Measurements from ENCODE around the gene HJURP. TPM values are rescaled to one million over a fixed set of nuclear protein-coding genes. Genes with fewer than 3 reads are reported as not detected.

Gene HJURP
- total and polyA plus RNA-seq, 9 of the 15 experiments (the other 6 are each of a cell fraction or from before 2014, with no cell fraction given) = 13.8 to 102 (median 28.3) TPM

DNA sequence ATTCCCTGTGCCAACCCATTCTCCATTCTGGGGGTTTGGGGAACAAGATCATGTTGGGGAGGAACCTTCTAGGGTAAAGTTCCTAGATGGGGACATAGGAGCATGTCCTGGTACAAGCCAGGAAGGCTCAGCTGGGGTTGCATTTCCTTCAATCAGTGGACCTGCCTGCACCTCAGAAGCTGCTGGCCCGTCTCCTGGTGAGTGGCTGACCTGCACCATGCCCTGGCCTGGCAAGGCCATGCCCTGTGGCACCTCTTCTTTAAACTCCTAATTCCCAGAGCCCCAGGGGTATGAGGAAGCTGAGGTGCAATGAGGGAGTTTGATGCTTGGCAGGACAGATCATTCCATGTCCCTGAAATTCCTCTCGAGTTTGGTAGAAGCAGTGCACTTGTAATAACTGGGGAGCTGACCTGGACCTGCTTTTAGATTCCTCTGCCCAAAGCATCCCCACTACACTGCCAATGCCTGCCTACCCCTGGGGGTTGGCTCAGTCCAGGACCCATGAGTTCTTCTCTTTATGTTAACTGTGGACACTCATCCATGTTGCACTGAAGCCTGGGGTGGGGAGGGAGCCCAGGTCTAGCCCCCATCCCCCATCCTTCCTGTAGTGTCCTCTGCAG, 50.9 kb downstream of the HJURP start:
- FAIRE-seq (no peak), DNase-seq (ENCODE audit: extremely low read depth in 1 of 4, low spot score in 3 of 4) (no peak)

GRCh38 chr2:233802132-233802815, 52.1 kb downstream of the HJURP start:
- no TSS peak for BruUV-seq (replicated peaks)
- no peak overlapping the region for H3K4me2 ChIP-seq (ENCODE audit: insufficient read depth, low read length)
- in situ Hi-C loops (cut with MboI) (no loop called here), intact Hi-C loops (cut with micrococcal nuclease) (no loop called here)
- no peaks in the 10 kb centered on the region for H3K79me2 ChIP-seq (ENCODE audit: control insufficient read depth, insufficient read depth, low read length)
- H4K20me1 ChIP-seq (replicated peaks; ENCODE audit: control insufficient read depth, insufficient read depth, low read length) = no peaks in the 10 kb centered on the region
- no peak overlapping the region for H2AFZ ChIP-seq (ENCODE audit: low read depth, low read length)
- no peak overlapping the region for H3K4me3 ChIP-seq
- H3K27ac ChIP-seq (ENCODE audit: extremely low read depth, low read depth, low read length) = no peak overlapping the region
- FAIRE-seq (no peak), DNase-seq (ENCODE audit: extremely low read depth in 1 of 4, low spot score in 3 of 4) (no peak), ATAC-seq (no peak)
- CTCF ChIA-PET (ENCODE audit: low intra/inter-chr PET ratio) = no interaction called here
- no peaks in the 10 kb centered on the region; a peak in 1 of 5 replicates for H3K4me1 ChIP-seq (replicated peaks in 1 of 2; ENCODE audit: control insufficient read depth in 2 of 2, insufficient read depth in 2 of 2, low read length in 2 of 2)
- no peak overlapping the region for H3K9ac ChIP-seq (ENCODE audit: insufficient read depth in 1 of 2, low read depth in 2 of 2, low read length in 2 of 2)
- H3K36me3 ChIP-seq (ENCODE audit: control insufficient read depth, insufficient read depth, low read length) = no peaks in the 10 kb centered on the region
- H3K9me3 ChIP-seq (replicated peaks; ENCODE audit: control insufficient read depth, insufficient read depth, low read depth, low read length) = no peaks in the 10 kb centered on the region
- POLR2A ChIA-PET = interaction anchor here (0.6 kb wide), 1 partner anchor 42 kb away, joined by 4 read pairs; the partner anchor contains the start of gene UGT1A1
- H3K27me3 ChIP-seq (ENCODE audit: control insufficient read depth in 2 of 2, insufficient read depth in 2 of 2, low read length in 2 of 2) = peaks cover 0 to 7% of the 10 kb centered on the region in 2 experiments; a peak in 1 of 5 replicates
- 0% methylated on average over 2 of the region's 3 CpGs for WGBS (ENCODE audit: insufficient coverage, low coverage, missing lambda C conversion rate)
- H3K9me1 ChIP-seq (ENCODE audit: control insufficient read depth, insufficient read depth, low read length) = no peaks in the 10 kb centered on the region
- TF ChIP-seq TARDBP (IDR thresholded peaks at IDR 0.05) = no peak
- no peak for TF ChIP-seq RBBP5 (IDR thresholded peaks at IDR 0.05; ENCODE audit: borderline replicate concordance, insufficient read depth, low read length, poor library complexity, severe bottlenecking)
- no peak for TF ChIP-seq ZNF764 (CRISPR knock-in tag; IDR thresholded peaks at IDR 0.05; ENCODE audit: low read depth)
- no peak for TF ChIP-seq TCF3 (CRISPR knock-in tag; IDR thresholded peaks at IDR 0.05)
- no peak for TF ChIP-seq ZNF316 (IDR thresholded peaks at IDR 0.05)
- TF ChIP-seq BRD4 (IDR thresholded peaks at IDR 0.05) = no peak
- no peak for TF ChIP-seq ZNF408 (CRISPR knock-in tag; IDR thresholded peaks at IDR 0.05; ENCODE audit: low read depth)
- no peak for TF ChIP-seq CSDE1 (IDR thresholded peaks at IDR 0.05)
- TF ChIP-seq, protein P1, sequence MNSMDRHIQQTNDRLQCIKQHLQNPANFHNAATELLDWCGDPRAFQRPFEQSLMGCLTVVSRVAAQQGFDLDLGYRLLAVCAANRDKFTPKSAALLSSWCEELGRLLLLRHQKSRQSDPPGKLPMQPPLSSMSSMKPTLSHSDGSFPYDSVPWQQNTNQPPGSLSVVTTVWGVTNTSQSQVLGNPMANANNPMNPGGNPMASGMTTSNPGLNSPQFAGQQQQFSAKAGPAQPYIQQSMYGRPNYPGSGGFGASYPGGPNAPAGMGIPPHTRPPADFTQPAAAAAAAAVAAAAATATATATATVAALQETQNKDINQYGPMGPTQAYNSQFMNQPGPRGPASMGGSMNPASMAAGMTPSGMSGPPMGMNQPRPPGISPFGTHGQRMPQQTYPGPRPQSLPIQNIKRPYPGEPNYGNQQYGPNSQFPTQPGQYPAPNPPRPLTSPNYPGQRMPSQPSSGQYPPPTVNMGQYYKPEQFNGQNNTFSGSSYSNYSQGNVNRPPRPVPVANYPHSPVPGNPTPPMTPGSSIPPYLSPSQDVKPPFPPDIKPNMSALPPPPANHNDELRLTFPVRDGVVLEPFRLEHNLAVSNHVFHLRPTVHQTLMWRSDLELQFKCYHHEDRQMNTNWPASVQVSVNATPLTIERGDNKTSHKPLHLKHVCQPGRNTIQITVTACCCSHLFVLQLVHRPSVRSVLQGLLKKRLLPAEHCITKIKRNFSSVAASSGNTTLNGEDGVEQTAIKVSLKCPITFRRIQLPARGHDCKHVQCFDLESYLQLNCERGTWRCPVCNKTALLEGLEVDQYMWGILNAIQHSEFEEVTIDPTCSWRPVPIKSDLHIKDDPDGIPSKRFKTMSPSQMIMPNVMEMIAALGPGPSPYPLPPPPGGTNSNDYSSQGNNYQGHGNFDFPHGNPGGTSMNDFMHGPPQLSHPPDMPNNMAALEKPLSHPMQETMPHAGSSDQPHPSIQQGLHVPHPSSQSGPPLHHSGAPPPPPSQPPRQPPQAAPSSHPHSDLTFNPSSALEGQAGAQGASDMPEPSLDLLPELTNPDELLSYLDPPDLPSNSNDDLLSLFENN (IDR thresholded peaks at IDR 0.05; ENCODE audit: low read depth in 2 of 2, low read length in 2 of 2) = no peak
- TF ChIP-seq ARNT (IDR thresholded peaks at IDR 0.05) = no peak
- TF ChIP-seq BDP1 (IDR thresholded peaks at IDR 0.05; ENCODE audit: insufficient read depth, insufficient read length) = no peak

More for the DNA sequence above, 50.9 kb downstream of the HJURP start:
- WGBS (ENCODE audit: insufficient coverage, low coverage, missing lambda C conversion rate) = 0% methylated on average over 1 of the region's 2 CpGs
- Histone ChIP-seq H3K36me3 (ENCODE audit: control insufficient read depth, insufficient read depth, low read length) (no peaks in the 10 kb centered on the region), H3K4me3 (no peak overlapping the region), H3K27me3 (ENCODE audit: control insufficient read depth in 2 of 2, insufficient read depth in 2 of 2, low read length in 2 of 2) (peaks cover 0 to 18% of the 10 kb centered on the region in 2 experiments; a peak in 2 of 5 replicates), H3K27ac (ENCODE audit: extremely low read depth, low read depth, low read length) (no peak overlapping the region), H3K9me1 (ENCODE audit: control insufficient read depth, insufficient read depth, low read length) (no peaks in the 10 kb centered on the region), H4K20me1 (replicated peaks; ENCODE audit: control insufficient read depth, insufficient read depth, low read length) (no peaks in the 10 kb centered on the region), H3K79me2 (ENCODE audit: control insufficient read depth, insufficient read depth, low read length) (no peaks in the 10 kb centered on the region), H3K9me3 (replicated peaks; ENCODE audit: control insufficient read depth, insufficient read depth, low read depth, low read length) (no peaks in the 10 kb centered on the region), H2AFZ (ENCODE audit: low read depth, low read length) (no peak overlapping the region), H3K4me2 (ENCODE audit: insufficient read depth, low read length) (no peak overlapping the region), H3K4me1 (replicated peaks in 1 of 2; ENCODE audit: control insufficient read depth in 2 of 2, insufficient read depth in 2 of 2, low read length in 2 of 2) (no peaks in the 10 kb centered on the region; a peak in 1 of 5 replicates), H3K9ac (ENCODE audit: insufficient read depth in 1 of 2, low read depth in 2 of 2, low read length in 2 of 2) (no peak overlapping the region)
- no peak for TF ChIP-seq GATA2 (CRISPR knock-in tag; IDR thresholded peaks at IDR 0.05)
- TF ChIP-seq SETDB1 (IDR thresholded peaks at IDR 0.05; ENCODE audit: low read length) = no peak
- no peak for TF ChIP-seq NUFIP1 (IDR thresholded peaks at IDR 0.05; ENCODE audit: partially characterized antibody)
- no peak for TF ChIP-seq ZZZ3 (IDR thresholded peaks at IDR 0.05)
- no peak for TF ChIP-seq KLF1 (tag; IDR thresholded peaks at IDR 0.05)
- ChIA-PET POLR2A (no interaction called here), CTCF (ENCODE audit: low intra/inter-chr PET ratio) (no interaction called here)
- BruUV-seq (replicated peaks) = no TSS peak
- in situ Hi-C loops (cut with MboI) = no loop called here
- intact Hi-C loops (cut with micrococcal nuclease) = no loop called here
- no peak for ATAC-seq

Measured in K562 (cell line).